Measurements from ENCODE around the gene TCTN1.
"Not testable (repeated sequence)": the region's sequence is repeated elsewhere in the genome, so short reads cannot be mapped to it uniquely, and the experiment has no call there.

TCTN1 gene

GRCh38 chr12:110613771-110614684, at the start of gene TCTN1:
Gene TCTN1, plus strand, starts transcription at chr12:110614129. Its CDS starts 54 bp downstream, at chr12:110614183.
- DNase-seq: peak; percentile 93

GRCh38 chr12:110564471-110564991, 49.4 kb upstream of the TCTN1 start:
- DNase-seq: no peak

- peak; percentile 78 for DNase-seq
Measured at GRCh38 chr12:110565894-110566871, 47.7 kb upstream of the TCTN1 start.

- no peak for DNase-seq
Measured at GRCh38 chr12:110566993-110567392, 46.9 kb upstream of the TCTN1 start.

- no peak for DNase-seq
Measured at GRCh38 chr12:110568752-110569151, 45.2 kb upstream of the TCTN1 start.

- DNase-seq: not testable (repeated sequence)
Measured at GRCh38 chr12:110569838-110570237, 44.1 kb upstream of the TCTN1 start.

GRCh38 chr12:110570798-110571197, 43.1 kb upstream of the TCTN1 start:
- not testable (repeated sequence) for DNase-seq

- no peak for DNase-seq
Measured at GRCh38 chr12:110574044-110574443, 39.9 kb upstream of the TCTN1 start.

GRCh38 chr12:110574717-110575230, 39.2 kb upstream of the TCTN1 start:
- DNase-seq: not testable (repeated sequence)

- no peak for DNase-seq
Measured at GRCh38 chr12:110575326-110575725, 38.6 kb upstream of the TCTN1 start.

GRCh38 chr12:110576504-110576903, 37.4 kb upstream of the TCTN1 start:
- no peak for DNase-seq

- DNase-seq: no peak
Measured at GRCh38 chr12:110577864-110578693, 35.9 kb upstream of the TCTN1 start.

- DNase-seq: no peak
Measured at GRCh38 chr12:110578694-110579534, 35.0 kb upstream of the TCTN1 start.

- DNase-seq: no peak
Measured at GRCh38 chr12:110579535-110580253, 34.2 kb upstream of the TCTN1 start.

GRCh38 chr12:110581931-110582275, 32.0 kb upstream of the TCTN1 start:
- no peak for DNase-seq

- DNase-seq: peak; percentile 48
Measured at GRCh38 chr12:110582276-110583136, 31.4 kb upstream of the TCTN1 start.

- peak; percentile 94 for DNase-seq
Measured at GRCh38 chr12:110583137-110584059, 30.5 kb upstream of the TCTN1 start, which contains the start of gene PPTC7. Gene PPTC7, minus strand, starts transcription at chr12:110583318. Its CDS starts 287 bp downstream, at chr12:110583031.

- no peak for DNase-seq
Measured at GRCh38 chr12:110585231-110585799, 28.6 kb upstream of the TCTN1 start.
